ENCODE data around the gene ZBTB7C.
"Not testable (repeated sequence)": the region's sequence is repeated elsewhere in the genome, so short reads cannot be mapped to it uniquely, and the experiment has no call there.

The ZBTB7C gene

GRCh38 chr18:48408727-48409590 lies at the start of gene ZBTB7C:
TSS of gene ZBTB7C (minus strand) at chr18:48409383.
- DNase-seq (ENCODE audit: low read depth in 2 of 2): no peak

- no peak for DNase-seq (ENCODE audit: low read depth in 2 of 2)
Observed at GRCh38 chr18:48456838-48457237, 47.7 kb upstream of the ZBTB7C start.

GRCh38 chr18:48455555-48456478 lies 46.6 kb upstream of the ZBTB7C start:
- peak; percentile 23 to 33 for DNase-seq (ENCODE audit: low read depth in 2 of 2)

- no peak for DNase-seq (ENCODE audit: low read depth in 2 of 2)
Observed at GRCh38 chr18:48454261-48454757, 45.1 kb upstream of the ZBTB7C start.

GRCh38 chr18:48453330-48454066 lies 44.3 kb upstream of the ZBTB7C start:
- DNase-seq (ENCODE audit: low read depth in 2 of 2): no peak

GRCh38 chr18:48452861-48453323 lies 43.7 kb upstream of the ZBTB7C start:
- DNase-seq (ENCODE audit: low read depth in 2 of 2): no peak

GRCh38 chr18:48450685-48451084 lies 41.5 kb upstream of the ZBTB7C start:
- no peak for DNase-seq (ENCODE audit: low read depth in 2 of 2)

GRCh38 chr18:48446582-48447225 lies 37.5 kb upstream of the ZBTB7C start:
- peak; percentile 53 to 56 for DNase-seq (ENCODE audit: low read depth in 2 of 2)

GRCh38 chr18:48445540-48445939 lies 36.4 kb upstream of the ZBTB7C start:
- peak; percentile 50 to 68 for DNase-seq (ENCODE audit: low read depth in 2 of 2)

GRCh38 chr18:48442761-48443160 lies 33.6 kb upstream of the ZBTB7C start:
- DNase-seq (ENCODE audit: low read depth in 2 of 2): no peak

- no peak for DNase-seq (ENCODE audit: low read depth in 2 of 2)
Observed at GRCh38 chr18:48441405-48441881, 32.3 kb upstream of the ZBTB7C start.

GRCh38 chr18:48440924-48441323 lies 31.7 kb upstream of the ZBTB7C start:
- DNase-seq (ENCODE audit: low read depth in 2 of 2): no peak

- DNase-seq (ENCODE audit: low read depth in 2 of 2): no peak
Observed at GRCh38 chr18:48436907-48437306, 27.7 kb upstream of the ZBTB7C start.

- DNase-seq (ENCODE audit: low read depth in 2 of 2): not testable (repeated sequence)
Observed at GRCh38 chr18:48434382-48434781, 25.2 kb upstream of the ZBTB7C start.

- no peak for DNase-seq (ENCODE audit: low read depth in 2 of 2)
Observed at GRCh38 chr18:48433541-48433940, 24.4 kb upstream of the ZBTB7C start.

- DNase-seq (ENCODE audit: low read depth in 2 of 2): no peak
Observed at GRCh38 chr18:48430150-48430549, 21.0 kb upstream of the ZBTB7C start.

GRCh38 chr18:48428475-48429177 lies 19.4 kb upstream of the ZBTB7C start:
- no peak for DNase-seq (ENCODE audit: low read depth in 2 of 2)

- DNase-seq (ENCODE audit: low read depth in 2 of 2): no peak
Observed at GRCh38 chr18:48422947-48423378, 13.8 kb upstream of the ZBTB7C start.

- no peak for DNase-seq (ENCODE audit: low read depth in 2 of 2)
Observed at GRCh38 chr18:48419277-48420022, 10.3 kb upstream of the ZBTB7C start.
